Liver (tissue), 3 donors: Measurements from ENCODE around the gene SLC25A10.

Source experiments
- EGR1 ChIP-seq, 2 donors: IDR thresholded peaks; 2 replicates each; pipeline ENCODE4 v1.6.1; 2016 to 2018; ENCODE audit warnings: antibody characterized with exemption in 2 of 2, low read depth in 2 of 2
- FOXA2 ChIP-seq: IDR thresholded peaks from 2 replicates; pipeline ENCODE4 v1.6.1; 2016; ENCODE audit warnings: antibody characterized with exemption
- GABPA ChIP-seq, 2 donors: IDR thresholded peaks in 1 of 2; conservative IDR thresholded peaks in 1 of 2; 2 replicates each; pipeline ENCODE4 v1.6.1; 2016; ENCODE audit warnings: antibody characterized with exemption in 2 of 2, mild to moderate bottlenecking in 1 of 2, moderate library complexity in 1 of 2
- RAD21 ChIP-seq, 2 donors: IDR thresholded peaks; 2 replicates each; pipeline ENCODE4 v1.6.1; 2016; ENCODE audit warnings: antibody characterized with exemption in 2 of 2, mild to moderate bottlenecking in 2 of 2
- SP1 ChIP-seq: IDR thresholded peaks from 2 replicates; pipeline ENCODE4 v1.6.1; 2018; ENCODE audit warnings: antibody characterized with exemption, mild to moderate bottlenecking
- TAF1 ChIP-seq: conservative IDR thresholded peaks from 2 replicates; pipeline ENCODE4 v1.6.1; 2016; ENCODE audit warnings: antibody characterized with exemption, mild to moderate bottlenecking
- YY1 ChIP-seq: IDR thresholded peaks from 2 replicates; pipeline ENCODE4 v1.6.1; 2016; ENCODE audit warnings: antibody characterized with exemption, mild to moderate bottlenecking
- TF ChIP-seq, protein P1 (sequence below): fragments of 150-350 bp; IDR thresholded peaks from 2 replicates; pipeline ENCODE4 v1.5.1; 2017; ENCODE audit warnings: improper control_type of control experiment, low read depth, low read length; ENCODE audit not compliant: missing input control
- TF ChIP-seq, protein P2 (sequence below): IDR thresholded peaks from 2 replicates; pipeline ENCODE4 v1.6.1; 2016; ENCODE audit warnings: antibody characterized with exemption, mild to moderate bottlenecking
- donor health status: healthy.
- donor health status: healthy.

DNA sequence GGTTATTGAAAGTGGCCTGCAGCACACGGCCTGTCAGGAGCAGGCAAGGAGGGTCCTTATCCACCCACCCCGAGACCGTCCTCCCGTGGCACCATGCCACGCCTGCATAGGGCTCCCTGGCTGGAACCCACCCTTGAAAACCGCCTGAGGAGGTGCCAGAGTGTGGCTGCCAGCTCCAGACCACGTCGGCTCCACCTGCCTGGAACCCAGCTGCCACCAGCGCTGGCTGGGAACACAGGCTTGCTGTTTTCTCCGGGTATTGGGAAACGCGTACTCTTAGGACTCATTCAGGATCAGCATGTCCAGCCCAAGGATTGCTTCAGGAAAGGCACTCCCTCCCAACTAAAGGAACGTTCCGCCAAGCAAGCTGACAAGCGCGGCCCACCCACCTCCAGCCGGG, 35.2 kb upstream of the SLC25A10 start:
- TF ChIP-seq, protein P1, sequence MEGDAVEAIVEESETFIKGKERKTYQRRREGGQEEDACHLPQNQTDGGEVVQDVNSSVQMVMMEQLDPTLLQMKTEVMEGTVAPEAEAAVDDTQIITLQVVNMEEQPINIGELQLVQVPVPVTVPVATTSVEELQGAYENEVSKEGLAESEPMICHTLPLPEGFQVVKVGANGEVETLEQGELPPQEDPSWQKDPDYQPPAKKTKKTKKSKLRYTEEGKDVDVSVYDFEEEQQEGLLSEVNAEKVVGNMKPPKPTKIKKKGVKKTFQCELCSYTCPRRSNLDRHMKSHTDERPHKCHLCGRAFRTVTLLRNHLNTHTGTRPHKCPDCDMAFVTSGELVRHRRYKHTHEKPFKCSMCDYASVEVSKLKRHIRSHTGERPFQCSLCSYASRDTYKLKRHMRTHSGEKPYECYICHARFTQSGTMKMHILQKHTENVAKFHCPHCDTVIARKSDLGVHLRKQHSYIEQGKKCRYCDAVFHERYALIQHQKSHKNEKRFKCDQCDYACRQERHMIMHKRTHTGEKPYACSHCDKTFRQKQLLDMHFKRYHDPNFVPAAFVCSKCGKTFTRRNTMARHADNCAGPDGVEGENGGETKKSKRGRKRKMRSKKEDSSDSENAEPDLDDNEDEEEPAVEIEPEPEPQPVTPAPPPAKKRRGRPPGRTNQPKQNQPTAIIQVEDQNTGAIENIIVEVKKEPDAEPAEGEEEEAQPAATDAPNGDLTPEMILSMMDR: no peak
- TF ChIP-seq SP1 (no peak), EGR1 (IDR thresholded peaks at IDR 0.05; ENCODE audit: low read depth in 2 of 2) (no peak), FOXA2 (no peak), TAF1 (no peak), GABPA (IDR thresholded peaks at IDR 0.05 in 1 of 2, conservative IDR thresholded peaks at IDR 0.05 in 1 of 2) (no peak), YY1 (no peak), RAD21 (IDR thresholded peaks at IDR 0.05) (no peak)
- TF ChIP-seq, protein P2, sequence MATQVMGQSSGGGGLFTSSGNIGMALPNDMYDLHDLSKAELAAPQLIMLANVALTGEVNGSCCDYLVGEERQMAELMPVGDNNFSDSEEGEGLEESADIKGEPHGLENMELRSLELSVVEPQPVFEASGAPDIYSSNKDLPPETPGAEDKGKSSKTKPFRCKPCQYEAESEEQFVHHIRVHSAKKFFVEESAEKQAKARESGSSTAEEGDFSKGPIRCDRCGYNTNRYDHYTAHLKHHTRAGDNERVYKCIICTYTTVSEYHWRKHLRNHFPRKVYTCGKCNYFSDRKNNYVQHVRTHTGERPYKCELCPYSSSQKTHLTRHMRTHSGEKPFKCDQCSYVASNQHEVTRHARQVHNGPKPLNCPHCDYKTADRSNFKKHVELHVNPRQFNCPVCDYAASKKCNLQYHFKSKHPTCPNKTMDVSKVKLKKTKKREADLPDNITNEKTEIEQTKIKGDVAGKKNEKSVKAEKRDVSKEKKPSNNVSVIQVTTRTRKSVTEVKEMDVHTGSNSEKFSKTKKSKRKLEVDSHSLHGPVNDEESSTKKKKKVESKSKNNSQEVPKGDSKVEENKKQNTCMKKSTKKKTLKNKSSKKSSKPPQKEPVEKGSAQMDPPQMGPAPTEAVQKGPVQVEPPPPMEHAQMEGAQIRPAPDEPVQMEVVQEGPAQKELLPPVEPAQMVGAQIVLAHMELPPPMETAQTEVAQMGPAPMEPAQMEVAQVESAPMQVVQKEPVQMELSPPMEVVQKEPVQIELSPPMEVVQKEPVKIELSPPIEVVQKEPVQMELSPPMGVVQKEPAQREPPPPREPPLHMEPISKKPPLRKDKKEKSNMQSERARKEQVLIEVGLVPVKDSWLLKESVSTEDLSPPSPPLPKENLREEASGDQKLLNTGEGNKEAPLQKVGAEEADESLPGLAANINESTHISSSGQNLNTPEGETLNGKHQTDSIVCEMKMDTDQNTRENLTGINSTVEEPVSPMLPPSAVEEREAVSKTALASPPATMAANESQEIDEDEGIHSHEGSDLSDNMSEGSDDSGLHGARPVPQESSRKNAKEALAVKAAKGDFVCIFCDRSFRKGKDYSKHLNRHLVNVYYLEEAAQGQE: no peak
